Measurements from ENCODE around the gene STK32B.
A peak's percentile ranks its signal among the peaks of the same experiment; 100 is the strongest.
"Not testable (repeated sequence)": the region's sequence is repeated elsewhere in the genome, so short reads cannot be mapped to it uniquely, and the experiment has no call there.

STK32B gene

GRCh38 chr4:5212255-5213013 is 161.2 kb downstream of the STK32B start:
- no peak for DNase-seq

- no peak for DNase-seq
These were observed 161.9 kb downstream of the STK32B start for GRCh38 chr4:5213087-5213595.

GRCh38 chr4:5215321-5215720 is 164.0 kb downstream of the STK32B start:
- no peak for DNase-seq

- DNase-seq = no peak
These were observed 166.1 kb downstream of the STK32B start for GRCh38 chr4:5217421-5217820.

- no peak for DNase-seq
These were observed 167.2 kb downstream of the STK32B start for GRCh38 chr4:5218376-5219069.

- no peak for DNase-seq
These were observed 168.7 kb downstream of the STK32B start for GRCh38 chr4:5220028-5220427.

- DNase-seq = no peak
These were observed 170.8 kb downstream of the STK32B start for GRCh38 chr4:5222047-5222446.

GRCh38 chr4:5222951-5223350 is 171.7 kb downstream of the STK32B start:
- DNase-seq = no peak

- DNase-seq = no peak
These were observed 173.1 kb downstream of the STK32B start for GRCh38 chr4:5224340-5224739.

GRCh38 chr4:5232549-5232948 is 181.3 kb downstream of the STK32B start:
- DNase-seq = no peak

GRCh38 chr4:5237086-5237660 is 185.9 kb downstream of the STK32B start:
- no peak for DNase-seq

- no peak for DNase-seq
These were observed 186.9 kb downstream of the STK32B start for GRCh38 chr4:5238173-5238572.

GRCh38 chr4:5247061-5247460 is 195.8 kb downstream of the STK32B start:
- peak; percentile 9 for DNase-seq

GRCh38 chr4:5247735-5248134 is 196.5 kb downstream of the STK32B start:
- no peak for DNase-seq

- DNase-seq = no peak
These were observed 198.4 kb downstream of the STK32B start for GRCh38 chr4:5249727-5250126.

GRCh38 chr4:5250536-5250935 is 199.3 kb downstream of the STK32B start:
- not testable (repeated sequence) for DNase-seq

GRCh38 chr4:5256421-5256820 is 205.1 kb downstream of the STK32B start:
- DNase-seq = no peak

- DNase-seq = no peak
These were observed 205.8 kb downstream of the STK32B start for GRCh38 chr4:5257086-5257485.

GRCh38 chr4:5259471-5259870 is 208.2 kb downstream of the STK32B start:
- DNase-seq = no peak

GRCh38 chr4:5260121-5260520 is 208.8 kb downstream of the STK32B start:
- DNase-seq = no peak

- no peak for DNase-seq
These were observed 210.6 kb downstream of the STK32B start for GRCh38 chr4:5261866-5262265.

- no peak for DNase-seq
These were observed 215.7 kb downstream of the STK32B start for GRCh38 chr4:5266991-5267390.

GRCh38 chr4:5267408-5267807 is 216.1 kb downstream of the STK32B start:
- no peak for DNase-seq

GRCh38 chr4:5276475-5277075 is 225.3 kb downstream of the STK32B start:
- DNase-seq = no peak

Data from activated CD4-positive, alpha-beta T cell treated with anti-CD3 and anti-CD28 coated beads for 48 hours (primary cell).